OCI-LY7 (cell line): ENCODE data around the gene KIAA1328. TPM values are rescaled to one million over a fixed set of nuclear protein-coding genes. Genes with fewer than 3 reads are reported as not detected.
"Not testable (repeated sequence)": the region's sequence is repeated elsewhere in the genome, so short reads cannot be mapped to it uniquely, and the experiment has no call there.

Experiments used
- BruUV-seq: library from RNA; stranded (reverse); fragments of 400-500 nt; replicated peaks from 2 replicates; lab custom pipeline; 2021; lab: Mats Ljungman, UMichigan
- CTCF ChIA-PET: fragments of 300-600 bp; sonication (Branson Sonifier 250); formaldehyde crosslinking; loops from one replicate; lab custom pipeline; 2022; ENCODE audit warnings: antibody characterized with exemption; ENCODE audit not compliant: unreplicated experiment; lab: Charles Lee
- POLR2A ChIA-PET: fragments of 300-600 bp; sonication (Branson Sonifier 250); formaldehyde crosslinking; loops from one replicate; lab custom pipeline; 2022; ENCODE audit warnings: antibody characterized with exemption; lab: Charles Lee
- DNase-seq: peaks from one replicate; pipeline ENCODE4 v3.0.0-alpha.2; 2015; ENCODE audit warnings: low spot score
- H2AFZ ChIP-seq: fragments of 200-600 bp; sonication (generic), shearing (Covaris generic); 2 replicates; pipeline ENCODE4 v1.6.1; 2014; ENCODE audit warnings: mild to moderate bottlenecking, antibody characterized with exemption, low read length, moderate library complexity
- H3K27ac ChIP-seq: fragments of 200-600 bp; sonication (generic); 2 replicates; pipeline ENCODE4 v1.5.1; 2014; ENCODE audit warnings: mixed run types, low read depth, mild to moderate bottlenecking, moderate library complexity, low read length, inconsistent platforms; ENCODE audit not compliant: poor library complexity, severe bottlenecking
- H3K36me3 ChIP-seq: fragments of 200-600 bp; sonication (generic); 2 replicates; pipeline ENCODE4 v1.6.1; 2014; ENCODE audit warnings: mild to moderate bottlenecking, antibody characterized with exemption, low read length, moderate library complexity, mixed read lengths; ENCODE audit not compliant: insufficient read depth
- H3K4me1 ChIP-seq: fragments of 200-600 bp; sonication (generic); 2 replicates; pipeline ENCODE4 v1.5.1; 2014; ENCODE audit warnings: mild to moderate bottlenecking, low read length; ENCODE audit not compliant: insufficient read depth, poor library complexity, severe bottlenecking
- H3K4me2 ChIP-seq: fragments of 200-600 bp; sonication (generic); 2 replicates; pipeline ENCODE4 v1.6.1; 2014; ENCODE audit warnings: mild to moderate bottlenecking, low read length
- H3K4me3 ChIP-seq: fragments of 200-600 bp; sonication (generic); 2 replicates; pipeline ENCODE4 v1.5.1; 2014; ENCODE audit warnings: mild to moderate bottlenecking, low read depth, low read length; ENCODE audit not compliant: poor library complexity, severe bottlenecking
- H3K79me2 ChIP-seq: fragments of 200-600 bp; sonication (generic); 2 replicates; pipeline ENCODE4 v1.6.1; 2016; ENCODE audit warnings: low read depth, mild to moderate bottlenecking, low read length, moderate library complexity, mixed read lengths; ENCODE audit not compliant: insufficient read depth
- H3K9me2 ChIP-seq: fragments of 200-600 bp; sonication (generic); 2 replicates; pipeline ENCODE4 v1.6.1; 2016; ENCODE audit warnings: mild to moderate bottlenecking, low read length, mixed read lengths; ENCODE audit not compliant: insufficient read depth
- H3K9me3 ChIP-seq: fragments of 200-600 bp; sonication (generic); 2 replicates; pipeline ENCODE4 v1.6.1; 2014; ENCODE audit warnings: mild to moderate bottlenecking, mixed run types, low read length, mixed read lengths
- H4K20me1 ChIP-seq: fragments of 200-600 bp; sonication (generic); 2 replicates; pipeline ENCODE4 v1.6.1; 2014; ENCODE audit warnings: mild to moderate bottlenecking, antibody characterized with exemption, low read length, moderate library complexity, mixed read lengths; ENCODE audit not compliant: insufficient read depth
- CTCF ChIP-seq: fragments of 200-600 bp; sonication (generic); conservative IDR thresholded peaks from 2 replicates; pipeline ENCODE4 v1.5.1; 2014; ENCODE audit warnings: mild to moderate bottlenecking, antibody characterized with exemption, low read length, moderate library complexity, mixed read lengths
- EZH2phosphoT487 ChIP-seq: fragments of 200-600 bp; sonication (generic); IDR thresholded peaks from 2 replicates; pipeline ENCODE4 v1.6.1; 2018; ENCODE audit warnings: low read depth, borderline replicate concordance, mild to moderate bottlenecking, mixed run types, antibody characterized with exemption, low read length, moderate library complexity, mixed read lengths
- intact Hi-C: fragments of 100-400 bp; cut with micrococcal nuclease; formaldehyde crosslinking; loops from one replicate; pipeline ENCODE4 v1.10.0; 2022; ENCODE audit not compliant: unreplicated experiment
- total RNA-seq, 2 experiments: library from RNA; depleted of rRNA in 1 of 2; stranded (reverse); fragments of >200 nt in 1 of 2; shearing (Covaris generic) in 1 of 2; gene quantifications; 2 replicates each; pipeline ENCODE4 v1.2.3, GENCODE V29; 2014 to 2022

The KIAA1328 gene
- total RNA-seq, 2 experiments from 2014 or later: 3.0 to 5.8 TPM

DNA sequence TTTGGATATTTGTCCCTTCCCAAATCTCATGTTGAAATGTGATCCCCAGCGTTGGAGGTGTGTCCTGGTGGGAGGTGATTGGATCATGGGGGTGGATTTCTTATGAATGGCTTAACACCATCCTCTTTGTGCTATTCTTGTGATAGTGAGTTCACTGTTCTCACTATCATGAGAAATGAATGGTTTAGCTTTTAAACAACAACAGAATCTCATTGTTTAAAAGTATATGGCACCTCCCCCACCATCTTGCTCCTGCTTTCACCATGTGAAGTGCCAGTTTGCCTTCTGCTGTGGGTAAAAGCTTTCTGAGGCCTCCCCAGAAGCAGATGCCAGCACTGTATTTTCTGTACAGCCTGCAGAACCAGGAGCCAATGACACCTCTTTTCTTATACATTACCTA, 38.1 kb downstream of the KIAA1328 start:
- Histone ChIP-seq H3K4me2 (no peak overlapping the region), H3K36me3 (no peaks in the 10 kb centered on the region), H4K20me1 (no peaks in the 10 kb centered on the region), H2AFZ (no peak overlapping the region), H3K9me3 (no peaks in the 10 kb centered on the region), H3K4me1 (no peaks in the 10 kb centered on the region), H3K79me2 (no peaks in the 10 kb centered on the region), H3K27ac (no peak overlapping the region), H3K4me3 (no peak overlapping the region), H3K9me2 (no peaks in the 10 kb centered on the region)
- POLR2A ChIA-PET: interaction anchor here (0.6 kb wide), 1 partner anchor 1109 kb away, joined by 3 read pairs; no protein-coding TSS in a partner anchor
- intact Hi-C loops: no loop called here
- TF ChIP-seq CTCF (no peak), EZH2phosphoT487 (no peak)
- BruUV-seq: no TSS peak
- DNase-seq: no peak
- CTCF ChIA-PET: no interaction called here

GRCh38 chr18:36871801-36872200, 42.9 kb downstream of the KIAA1328 start:
- Histone ChIP-seq H3K4me3 (no peak overlapping the region), H3K27ac (no peak overlapping the region), H3K36me3 (no peaks in the 10 kb centered on the region), H2AFZ (no peak overlapping the region), H4K20me1 (no peaks in the 10 kb centered on the region), H3K4me2 (no peak overlapping the region), H3K4me1 (no peaks in the 10 kb centered on the region), H3K9me2 (no peaks in the 10 kb centered on the region), H3K9me3 (no peaks in the 10 kb centered on the region), H3K79me2 (no peaks in the 10 kb centered on the region)
- ChIA-PET POLR2A (no interaction called here), CTCF (no interaction called here)
- no peak for DNase-seq
- BruUV-seq: no TSS peak
- TF ChIP-seq CTCF (no peak), EZH2phosphoT487 (no peak)
- intact Hi-C loops: no loop called here

DNA sequence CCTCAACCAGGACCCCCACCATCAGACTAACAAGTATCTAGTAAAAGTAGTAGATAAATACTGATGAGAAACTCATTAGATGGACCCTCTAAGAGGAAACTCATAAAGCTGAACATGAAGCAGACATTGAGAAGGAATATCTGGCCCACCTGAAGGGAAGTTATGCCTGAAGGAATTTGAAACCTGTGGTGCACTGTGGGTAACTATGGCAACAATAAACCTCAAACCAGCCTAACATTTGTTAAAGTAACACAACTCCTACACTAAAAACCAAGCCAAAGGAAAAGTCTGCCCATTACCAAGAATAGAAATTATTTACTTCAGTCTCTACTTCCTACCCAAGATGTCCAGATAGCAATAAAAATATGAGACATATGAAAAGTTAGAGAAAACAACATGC, 43.4 kb downstream of the KIAA1328 start:
- H3K9me3 ChIP-seq: no peaks in the 10 kb centered on the region
- DNase-seq: no peak
- H3K79me2 ChIP-seq: no peaks in the 10 kb centered on the region
- no peak overlapping the region for H2AFZ ChIP-seq
- H3K4me2 ChIP-seq: no peak overlapping the region
- TF ChIP-seq EZH2phosphoT487: no peak
- no peak for TF ChIP-seq CTCF
- H3K27ac ChIP-seq: no peak overlapping the region
- BruUV-seq: no TSS peak
- intact Hi-C loops: no loop called here
- no peaks in the 10 kb centered on the region for H4K20me1 ChIP-seq
- H3K36me3 ChIP-seq: no peaks in the 10 kb centered on the region
- no peak overlapping the region for H3K4me3 ChIP-seq
- ChIA-PET POLR2A (no interaction called here), CTCF (no interaction called here)
- H3K9me2 ChIP-seq: no peaks in the 10 kb centered on the region
- H3K4me1 ChIP-seq: no peaks in the 10 kb centered on the region

DNA sequence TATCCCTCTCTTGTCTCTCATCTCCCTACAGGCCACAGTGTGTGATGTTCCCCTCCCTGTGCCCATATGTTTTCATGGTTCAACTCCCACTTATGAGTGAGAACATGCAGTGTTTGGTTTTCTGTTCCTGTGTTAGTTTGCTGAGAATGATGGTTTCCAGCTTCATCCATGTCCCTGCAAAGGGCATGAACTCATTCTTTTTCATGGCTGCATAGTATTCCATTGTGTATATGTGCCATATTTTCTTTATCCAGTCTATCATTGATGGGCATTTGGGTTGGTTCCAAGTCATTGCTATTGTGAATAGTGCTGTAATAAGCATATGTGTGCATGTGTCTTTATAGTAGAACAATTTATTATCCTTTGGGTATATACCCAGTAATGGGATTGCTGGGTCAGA, 44.9 kb downstream of the KIAA1328 start:
- BruUV-seq, H3K9me2 ChIP-seq, H2AFZ ChIP-seq, H3K4me3 ChIP-seq, DNase-seq, CTCF ChIA-PET, H3K36me3 ChIP-seq, H3K9me3 ChIP-seq, H4K20me1 ChIP-seq, H3K79me2 ChIP-seq, H3K4me2 ChIP-seq, H3K4me1 ChIP-seq, POLR2A ChIA-PET, intact Hi-C loops, H3K27ac ChIP-seq: not testable (repeated sequence)
